ENCODE data around the gene SREBF1.

Gene SREBF1

DNA sequence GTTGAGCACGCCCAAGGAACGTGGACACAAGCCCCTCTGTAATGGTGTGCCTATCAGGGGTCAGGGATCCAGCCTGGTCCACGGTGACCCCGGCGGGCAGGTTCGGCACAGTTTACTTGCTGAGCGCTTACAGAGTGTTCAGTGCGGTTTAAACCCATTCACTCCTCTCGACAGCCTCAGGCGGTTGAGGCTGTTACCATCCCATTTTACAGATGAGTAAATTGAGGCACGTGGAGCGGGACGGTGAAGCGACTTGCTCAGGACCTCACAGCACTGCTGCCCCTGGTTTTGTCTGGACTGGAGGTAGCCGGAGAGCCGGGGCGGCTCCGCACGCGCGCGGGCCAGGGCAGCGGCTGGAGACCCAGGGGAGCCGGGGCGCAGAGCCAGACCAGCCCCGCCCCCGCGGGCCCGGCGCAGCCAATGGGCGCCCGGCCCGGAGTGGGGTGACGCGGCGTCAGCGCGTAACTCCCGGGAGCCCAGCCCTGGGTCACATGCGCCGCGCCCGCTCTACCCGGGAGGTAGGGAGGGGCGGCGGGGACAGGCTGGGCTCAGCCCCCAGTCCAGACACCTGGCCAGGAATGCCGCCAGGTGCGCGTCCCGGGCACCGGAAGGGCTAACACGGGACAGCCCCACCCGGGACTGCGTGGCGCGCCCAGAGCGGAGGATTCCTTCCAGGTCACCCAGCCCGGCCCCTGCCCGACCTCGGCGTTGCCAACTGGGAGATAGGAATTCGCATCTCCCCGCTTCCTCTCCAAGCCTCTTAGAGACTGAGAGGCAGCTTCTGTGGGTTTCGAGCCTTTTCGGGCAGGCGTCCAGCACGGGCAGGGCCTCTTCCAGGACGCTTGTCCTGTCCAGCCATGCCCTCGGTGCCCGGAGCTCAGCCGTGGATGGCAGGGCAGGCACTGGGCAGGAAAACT lies 3.3 kb upstream of the SREBF1 start:
- Histone ChIP-seq H3K9ac (ENCODE audit: low read depth, low read length) (no peak overlapping the region), H3K4me2 (ENCODE audit: insufficient read depth, low read length) (no peak overlapping the region), H3K27me3 (ENCODE audit: insufficient read depth, low read length, poor library complexity) (no peaks in the 10 kb centered on the region), H2AFZ (ENCODE audit: low read depth, low read length) (no peak overlapping the region), H3K36me3 (ENCODE audit: insufficient read depth, low read length) (peaks cover 4% of the 10 kb centered on the region; the same call in 1 of the 2 replicates), H3K4me3 (ENCODE audit: low read depth in 1 of 2, low read length in 2 of 2) (no peak overlapping the region), H4K20me1 (ENCODE audit: insufficient read depth, low read length) (0 out of 2 replicates have a peak, but pooled peaks cover 4% of the 10 kb centered on the region), H3K9me3 (ENCODE audit: insufficient read depth, low read length, severe bottlenecking) (no peaks in the 10 kb centered on the region), H3K27ac (ENCODE audit: low read length) (no peak overlapping the region), H3K79me2 (ENCODE audit: insufficient read depth, low read length) (peaks cover 8% of the 10 kb centered on the region), H3K4me1 (ENCODE audit: insufficient read depth, low read length) (peaks cover 35% of the 10 kb centered on the region)
- ATAC-seq (ENCODE audit: insufficient read depth, low read depth): no peak
- DNase-seq: no peak
- TF ChIP-seq, protein P1, sequence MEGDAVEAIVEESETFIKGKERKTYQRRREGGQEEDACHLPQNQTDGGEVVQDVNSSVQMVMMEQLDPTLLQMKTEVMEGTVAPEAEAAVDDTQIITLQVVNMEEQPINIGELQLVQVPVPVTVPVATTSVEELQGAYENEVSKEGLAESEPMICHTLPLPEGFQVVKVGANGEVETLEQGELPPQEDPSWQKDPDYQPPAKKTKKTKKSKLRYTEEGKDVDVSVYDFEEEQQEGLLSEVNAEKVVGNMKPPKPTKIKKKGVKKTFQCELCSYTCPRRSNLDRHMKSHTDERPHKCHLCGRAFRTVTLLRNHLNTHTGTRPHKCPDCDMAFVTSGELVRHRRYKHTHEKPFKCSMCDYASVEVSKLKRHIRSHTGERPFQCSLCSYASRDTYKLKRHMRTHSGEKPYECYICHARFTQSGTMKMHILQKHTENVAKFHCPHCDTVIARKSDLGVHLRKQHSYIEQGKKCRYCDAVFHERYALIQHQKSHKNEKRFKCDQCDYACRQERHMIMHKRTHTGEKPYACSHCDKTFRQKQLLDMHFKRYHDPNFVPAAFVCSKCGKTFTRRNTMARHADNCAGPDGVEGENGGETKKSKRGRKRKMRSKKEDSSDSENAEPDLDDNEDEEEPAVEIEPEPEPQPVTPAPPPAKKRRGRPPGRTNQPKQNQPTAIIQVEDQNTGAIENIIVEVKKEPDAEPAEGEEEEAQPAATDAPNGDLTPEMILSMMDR (IDR thresholded peaks at IDR 0.05; ENCODE audit: borderline replicate concordance, extremely low read depth, low read length, poor library complexity, severe bottlenecking): no peak
- TF ChIP-seq EZH2 (IDR thresholded peaks at IDR 0.05; ENCODE audit: borderline replicate concordance, low read depth, low read length, severe bottlenecking): no peak

DNA sequence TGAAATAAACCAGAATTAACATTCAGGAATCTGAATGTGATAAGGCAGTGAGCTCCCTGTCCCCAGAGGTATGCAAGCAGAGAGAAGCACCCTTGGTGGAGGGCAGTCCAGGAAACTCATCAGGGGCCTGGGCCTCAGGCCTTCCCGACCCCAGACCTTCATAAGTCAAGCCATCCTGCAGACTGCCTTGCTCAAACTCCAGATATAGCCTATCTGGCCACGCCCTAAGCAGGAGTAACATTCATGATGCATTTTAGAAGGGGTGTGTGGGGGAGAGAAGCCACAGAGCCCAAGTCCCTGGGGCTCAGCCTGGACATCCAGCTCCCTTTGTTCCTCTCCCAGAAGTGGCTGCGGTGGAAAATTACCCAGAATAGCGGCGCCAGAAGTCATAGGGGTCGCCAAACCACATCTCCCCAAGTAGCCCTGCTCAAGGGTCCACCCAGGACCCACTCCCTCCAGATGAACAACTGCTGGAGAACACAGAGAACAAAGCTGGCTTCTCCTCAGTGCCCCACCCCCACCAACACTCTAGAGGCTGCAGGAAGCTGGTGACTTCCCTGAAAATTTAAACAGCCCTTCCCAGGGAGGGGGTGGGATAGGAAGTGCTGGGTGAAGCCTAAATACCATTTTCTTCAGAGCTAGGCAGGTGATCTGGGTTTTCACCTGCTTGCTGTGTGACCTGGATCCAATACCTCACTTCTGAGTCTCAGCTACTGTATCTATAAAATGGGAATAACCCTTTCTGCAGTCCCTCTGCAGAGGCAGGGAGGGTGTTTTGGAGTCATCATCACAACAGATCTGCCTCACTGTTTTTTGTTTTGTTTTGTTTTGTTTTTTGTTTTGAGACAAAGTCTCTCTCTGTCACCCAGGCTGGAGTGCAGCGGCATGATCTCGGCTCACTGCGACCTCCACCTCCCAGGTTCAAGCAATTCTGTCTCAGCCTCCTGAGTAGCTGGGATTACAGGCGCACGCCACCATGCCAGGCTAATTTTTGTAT lies 1.5 kb upstream of the SREBF1 start:
- Histone ChIP-seq H3K4me2 (ENCODE audit: insufficient read depth, low read length) (no peak overlapping the region), H3K9ac (ENCODE audit: low read depth, low read length) (no peak overlapping the region)

DNA sequence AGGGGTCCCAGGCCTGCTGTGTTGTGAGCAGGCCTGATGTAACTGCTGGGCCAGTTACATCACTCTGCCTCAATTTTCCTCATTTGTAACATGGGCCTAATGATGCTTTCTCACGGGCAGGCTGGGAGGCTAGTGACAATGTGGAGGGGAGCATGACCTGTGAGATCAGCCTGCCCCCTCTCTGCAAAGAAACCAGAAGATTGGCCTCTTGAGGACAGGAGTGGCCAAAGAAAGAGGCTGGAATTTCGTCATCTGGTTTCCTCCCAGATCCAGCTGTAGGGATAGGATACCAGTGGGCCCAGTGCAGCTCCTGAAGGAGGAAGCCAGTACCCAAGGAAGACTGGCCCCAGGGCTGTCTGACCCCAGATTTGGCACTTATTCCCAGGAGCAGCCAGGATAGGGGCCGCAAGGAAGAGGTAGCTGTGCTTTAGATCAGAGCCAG lies 615 bp upstream of the SREBF1 start:
- H3K9me3 ChIP-seq (ENCODE audit: insufficient read depth, low read length, severe bottlenecking): no peaks in the 10 kb centered on the region
- no peaks in the 10 kb centered on the region for H3K27me3 ChIP-seq (ENCODE audit: insufficient read depth, low read length, poor library complexity)
- H3K9ac ChIP-seq (ENCODE audit: low read depth, low read length): peak overlapping the region; percentile 79
- no peak for TF ChIP-seq EZH2 (IDR thresholded peaks at IDR 0.05; ENCODE audit: borderline replicate concordance, low read depth, low read length, severe bottlenecking)
- TF ChIP-seq, protein P1 (IDR thresholded peaks at IDR 0.05; ENCODE audit: borderline replicate concordance, extremely low read depth, low read length, poor library complexity, severe bottlenecking): no peak
- H2AFZ ChIP-seq (ENCODE audit: low read depth, low read length): no peak overlapping the region
- H3K4me3 ChIP-seq (ENCODE audit: low read depth in 1 of 2, low read length in 2 of 2): peak overlapping the region in 1 of 2 experiments; percentile 76; a peak in 2 of 4 replicates
- peaks cover 13% of the 10 kb centered on the region for H3K79me2 ChIP-seq (ENCODE audit: insufficient read depth, low read length)
- no peak for ATAC-seq (ENCODE audit: insufficient read depth, low read depth)
- H3K4me2 ChIP-seq (ENCODE audit: insufficient read depth, low read length): peak overlapping the region; percentile 82
- DNase-seq: no peak
- H3K27ac ChIP-seq (ENCODE audit: low read length): no peak overlapping the region
- peaks cover 4% of the 10 kb centered on the region; the same call in 1 of the 2 replicates for H3K36me3 ChIP-seq (ENCODE audit: insufficient read depth, low read length)
- H3K4me1 ChIP-seq (ENCODE audit: insufficient read depth, low read length): peaks cover 44% of the 10 kb centered on the region
- H4K20me1 ChIP-seq (ENCODE audit: insufficient read depth, low read length): 0 out of 2 replicates have a peak, but pooled peaks cover 4% of the 10 kb centered on the region

More for the DNA sequence above, 1.5 kb upstream of the SREBF1 start:
- H3K79me2 ChIP-seq (ENCODE audit: insufficient read depth, low read length): peaks cover 12% of the 10 kb centered on the region
- ATAC-seq (ENCODE audit: insufficient read depth, low read depth) (no peak), DNase-seq (no peak)
- no peaks in the 10 kb centered on the region for H3K27me3 ChIP-seq (ENCODE audit: insufficient read depth, low read length, poor library complexity)
- TF ChIP-seq, protein P1 (IDR thresholded peaks at IDR 0.05; ENCODE audit: borderline replicate concordance, extremely low read depth, low read length, poor library complexity, severe bottlenecking): no peak
- no peaks in the 10 kb centered on the region for H3K9me3 ChIP-seq (ENCODE audit: insufficient read depth, low read length, severe bottlenecking)
- no peak overlapping the region for H3K4me3 ChIP-seq (ENCODE audit: low read depth in 1 of 2, low read length in 2 of 2)
- peaks cover 44% of the 10 kb centered on the region for H3K4me1 ChIP-seq (ENCODE audit: insufficient read depth, low read length)
- H3K27ac ChIP-seq (ENCODE audit: low read length): no peak overlapping the region
- 0 out of 2 replicates have a peak, but pooled peaks cover 4% of the 10 kb centered on the region for H4K20me1 ChIP-seq (ENCODE audit: insufficient read depth, low read length)
- no peak overlapping the region for H2AFZ ChIP-seq (ENCODE audit: low read depth, low read length)
- H3K36me3 ChIP-seq (ENCODE audit: insufficient read depth, low read length): peaks cover 4% of the 10 kb centered on the region; the same call in 1 of the 2 replicates
